ENCODE data around the gene HECTD2.
"Not testable (repeated sequence)": the region's sequence is repeated elsewhere in the genome, so short reads cannot be mapped to it uniquely, and the experiment has no call there.

Gene HECTD2

GRCh38 chr10:91422915-91423314 is 12.8 kb downstream of the HECTD2 start:
- TF ChIP-seq, protein P1, sequence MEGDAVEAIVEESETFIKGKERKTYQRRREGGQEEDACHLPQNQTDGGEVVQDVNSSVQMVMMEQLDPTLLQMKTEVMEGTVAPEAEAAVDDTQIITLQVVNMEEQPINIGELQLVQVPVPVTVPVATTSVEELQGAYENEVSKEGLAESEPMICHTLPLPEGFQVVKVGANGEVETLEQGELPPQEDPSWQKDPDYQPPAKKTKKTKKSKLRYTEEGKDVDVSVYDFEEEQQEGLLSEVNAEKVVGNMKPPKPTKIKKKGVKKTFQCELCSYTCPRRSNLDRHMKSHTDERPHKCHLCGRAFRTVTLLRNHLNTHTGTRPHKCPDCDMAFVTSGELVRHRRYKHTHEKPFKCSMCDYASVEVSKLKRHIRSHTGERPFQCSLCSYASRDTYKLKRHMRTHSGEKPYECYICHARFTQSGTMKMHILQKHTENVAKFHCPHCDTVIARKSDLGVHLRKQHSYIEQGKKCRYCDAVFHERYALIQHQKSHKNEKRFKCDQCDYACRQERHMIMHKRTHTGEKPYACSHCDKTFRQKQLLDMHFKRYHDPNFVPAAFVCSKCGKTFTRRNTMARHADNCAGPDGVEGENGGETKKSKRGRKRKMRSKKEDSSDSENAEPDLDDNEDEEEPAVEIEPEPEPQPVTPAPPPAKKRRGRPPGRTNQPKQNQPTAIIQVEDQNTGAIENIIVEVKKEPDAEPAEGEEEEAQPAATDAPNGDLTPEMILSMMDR (IDR thresholded peaks at IDR 0.05): no peak
- Mint-ChIP-seq H3K9me3 (peaks cover 8% of the 10 kb centered on the region), H3K4me3 (no peak overlapping the region), H3K4me1 (no peaks in the 10 kb centered on the region), H3K27me3 (ENCODE audit: low read depth, poor library complexity) (no peaks in the 10 kb centered on the region), H3K36me3 (ENCODE audit: low read depth) (peaks cover 17% of the 10 kb centered on the region), H3K27ac (no peak overlapping the region)
- DNase-seq: no peak

- Mint-ChIP-seq H3K4me1 (no peaks in the 10 kb centered on the region), H3K27ac (no peak overlapping the region), H3K9me3 (peaks cover 8% of the 10 kb centered on the region), H3K27me3 (ENCODE audit: low read depth, poor library complexity) (no peaks in the 10 kb centered on the region), H3K36me3 (ENCODE audit: low read depth) (peaks cover 21% of the 10 kb centered on the region), H3K4me3 (no peak overlapping the region)
- DNase-seq: no peak
- TF ChIP-seq, protein P1 (IDR thresholded peaks at IDR 0.05): no peak
These were observed 13.9 kb downstream of the HECTD2 start for GRCh38 chr10:91424016-91424415.

DNA sequence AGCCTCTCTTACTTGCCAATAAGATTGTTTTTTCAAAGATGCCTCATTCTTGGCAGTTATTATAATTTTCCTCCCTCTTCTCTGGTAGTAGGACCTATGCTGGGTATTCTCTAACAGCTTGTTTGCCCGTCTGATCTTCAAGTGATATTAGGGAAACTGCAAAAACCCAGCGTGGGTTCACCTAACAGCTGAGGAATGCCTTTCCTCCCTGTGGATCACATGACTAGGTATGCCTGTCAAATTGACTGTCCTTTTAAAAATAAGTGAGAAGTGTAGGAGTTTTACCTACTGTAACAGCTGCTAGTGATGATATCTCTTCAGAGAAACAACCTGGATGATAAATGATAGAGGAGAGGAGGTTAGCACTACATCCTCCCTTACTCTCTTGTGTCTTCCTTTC is 22.0 kb downstream of the HECTD2 start:
- TF ChIP-seq, protein P1 (IDR thresholded peaks at IDR 0.05): no peak
- Mint-ChIP-seq H3K4me1 (peaks cover 6% of the 10 kb centered on the region), H3K36me3 (ENCODE audit: low read depth) (peaks cover 76% of the 10 kb centered on the region), H3K4me3 (no peak overlapping the region), H3K27me3 (ENCODE audit: low read depth, poor library complexity) (no peaks in the 10 kb centered on the region), H3K27ac (peak overlapping the region; percentile 20), H3K9me3 (peaks cover 18% of the 10 kb centered on the region)
- no peak for DNase-seq

- TF ChIP-seq, protein P1 (IDR thresholded peaks at IDR 0.05): no peak
- Mint-ChIP-seq H3K4me1 (peaks cover 6% of the 10 kb centered on the region), H3K4me3 (no peak overlapping the region), H3K9me3 (peaks cover 24% of the 10 kb centered on the region), H3K36me3 (ENCODE audit: low read depth) (peaks cover 86% of the 10 kb centered on the region), H3K27ac (no peak overlapping the region), H3K27me3 (ENCODE audit: low read depth, poor library complexity) (no peaks in the 10 kb centered on the region)
- no peak for DNase-seq
These were observed 23.5 kb downstream of the HECTD2 start for GRCh38 chr10:91433620-91434019.

DNA sequence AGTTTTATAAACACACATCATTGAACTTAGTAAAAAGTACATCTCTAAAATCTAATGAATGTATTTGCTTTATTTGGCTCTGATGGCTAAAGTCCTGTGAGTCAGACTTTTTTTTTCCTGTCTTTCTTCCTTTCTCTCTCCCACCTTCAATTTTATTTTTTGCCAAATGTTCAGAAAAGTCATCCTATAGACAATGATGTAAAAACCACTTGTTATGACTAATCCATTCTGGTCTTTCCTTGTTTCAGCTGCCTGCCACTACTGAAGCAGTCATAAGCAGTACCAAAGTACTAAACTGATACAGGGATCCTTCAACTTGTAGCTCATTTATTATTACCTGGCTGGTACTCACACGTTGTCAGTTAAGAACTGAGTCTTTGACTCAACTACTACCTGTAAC is 23.9 kb downstream of the HECTD2 start:
- Mint-ChIP-seq H3K4me1 (peaks cover 6% of the 10 kb centered on the region), H3K27me3 (ENCODE audit: low read depth, poor library complexity) (no peaks in the 10 kb centered on the region), H3K36me3 (ENCODE audit: low read depth) (peaks cover 86% of the 10 kb centered on the region), H3K4me3 (no peak overlapping the region), H3K27ac (no peak overlapping the region), H3K9me3 (peaks cover 25% of the 10 kb centered on the region)
- no peak for DNase-seq
- TF ChIP-seq, protein P1 (IDR thresholded peaks at IDR 0.05): no peak

GRCh38 chr10:91435241-91435640 is 25.1 kb downstream of the HECTD2 start:
- DNase-seq: no peak
- Mint-ChIP-seq H3K4me3 (no peak overlapping the region), H3K4me1 (peaks cover 6% of the 10 kb centered on the region), H3K27me3 (ENCODE audit: low read depth, poor library complexity) (no peaks in the 10 kb centered on the region), H3K9me3 (peaks cover 37% of the 10 kb centered on the region), H3K36me3 (ENCODE audit: low read depth) (peaks cover 91% of the 10 kb centered on the region), H3K27ac (no peak overlapping the region)
- TF ChIP-seq, protein P1 (IDR thresholded peaks at IDR 0.05): no peak

DNA sequence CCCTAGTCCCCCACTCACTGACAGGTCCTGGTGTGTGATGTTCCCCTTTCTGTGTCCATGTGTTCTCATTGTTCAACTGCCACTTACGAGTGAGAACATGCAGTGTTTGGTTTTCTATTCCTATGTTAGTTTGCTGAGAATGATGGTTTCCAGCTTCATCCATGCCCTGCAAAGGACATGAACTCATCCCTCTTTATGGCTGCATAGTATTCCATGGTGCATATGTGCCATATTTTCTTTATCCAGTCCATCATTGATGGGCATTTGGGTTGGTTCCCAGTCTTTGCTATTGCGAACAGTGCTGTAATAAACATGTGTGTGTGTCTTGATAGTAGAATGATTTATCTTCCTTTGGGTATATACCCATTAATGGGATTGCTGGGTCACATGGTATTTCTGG is 28.1 kb downstream of the HECTD2 start:
- Mint-ChIP-seq H3K36me3 (ENCODE audit: low read depth) (peaks cover 66% of the 10 kb centered on the region), H3K9me3 (peaks cover 28% of the 10 kb centered on the region)
- not testable (repeated sequence) for H3K27me3 Mint-ChIP-seq (ENCODE audit: low read depth, poor library complexity); H3K4me3 Mint-ChIP-seq; DNase-seq; H3K4me1 Mint-ChIP-seq; H3K27ac Mint-ChIP-seq

All from nephron progenitor cell (in vitro differentiated cells).